ENCODE measurements around the gene CCNL1.
A peak's percentile ranks its signal among the peaks of the same experiment; 100 is the strongest.
"Not testable (repeated sequence)": the region's sequence is repeated elsewhere in the genome, so short reads cannot be mapped to it uniquely, and the experiment has no call there.

CCNL1 gene

GRCh38 chr3:157159762-157160657 is at the start of gene CCNL1:
Gene CCNL1, minus strand, starts transcription at chr3:157160147. Its CDS starts 53 bp downstream, at chr3:157160094.
- peak; percentile 93 for DNase-seq

GRCh38 chr3:157204880-157205279 is 44.9 kb upstream of the CCNL1 start:
- no peak for DNase-seq

- DNase-seq = peak; percentile 13
Observed at GRCh38 chr3:157204431-157204830, 44.5 kb upstream of the CCNL1 start.

- DNase-seq = peak; percentile 40
Observed at GRCh38 chr3:157201648-157202278, 41.8 kb upstream of the CCNL1 start.

GRCh38 chr3:157199841-157200240 is 39.9 kb upstream of the CCNL1 start:
- no peak for DNase-seq

GRCh38 chr3:157195965-157196364 is 36.0 kb upstream of the CCNL1 start:
- DNase-seq = no peak

- not testable (repeated sequence) for DNase-seq
Observed at GRCh38 chr3:157191149-157191548, 31.2 kb upstream of the CCNL1 start.

- no peak for DNase-seq
Observed at GRCh38 chr3:157190380-157190872, 30.5 kb upstream of the CCNL1 start.

GRCh38 chr3:157188391-157188790 is 28.4 kb upstream of the CCNL1 start:
- no peak for DNase-seq

- DNase-seq = no peak
Observed at GRCh38 chr3:157182879-157183278, 22.9 kb upstream of the CCNL1 start.

GRCh38 chr3:157180262-157180661 is 20.3 kb upstream of the CCNL1 start:
- DNase-seq = no peak

- no peak for DNase-seq
Observed at GRCh38 chr3:157179365-157179803, 19.4 kb upstream of the CCNL1 start.

- DNase-seq = not testable (repeated sequence)
Observed at GRCh38 chr3:157178503-157179364, 18.8 kb upstream of the CCNL1 start.

- not testable (repeated sequence) for DNase-seq
Observed at GRCh38 chr3:157177801-157178453, 18.0 kb upstream of the CCNL1 start.

- DNase-seq = no peak
Observed at GRCh38 chr3:157176934-157177333, 17.0 kb upstream of the CCNL1 start.

GRCh38 chr3:157175691-157176507 is 16.0 kb upstream of the CCNL1 start:
- DNase-seq = peak; percentile 48

GRCh38 chr3:157174649-157175498 is 14.9 kb upstream of the CCNL1 start:
- peak; percentile 99 for DNase-seq

GRCh38 chr3:157174290-157174648 is 14.3 kb upstream of the CCNL1 start:
- DNase-seq = no peak

- DNase-seq = not testable (repeated sequence)
Observed at GRCh38 chr3:157173343-157173742, 13.4 kb upstream of the CCNL1 start.

GRCh38 chr3:157172746-157173145 is 12.8 kb upstream of the CCNL1 start:
- no peak for DNase-seq

GRCh38 chr3:157170861-157171260 is 10.9 kb upstream of the CCNL1 start:
- no peak for DNase-seq
